Transverse colon (tissue), 3 donors: Measurements from ENCODE around the gene AMIGO3.

Experiments used
- CTCF ChIP-seq, 5 experiments: fragments of 200-600 bp in 3 of 5; fragments of 450-650 bp in 2 of 5; sonication (generic) in 3 of 5; IDR thresholded peaks; 1 replicate in 2 of 5; 2 replicates in 3 of 5; pipeline ENCODE4 v1.5.1; 2016 to 2017; ENCODE audit warnings: antibody characterized with exemption in 5 of 5, inconsistent platforms in 3 of 5, mild to moderate bottlenecking in 2 of 5, moderate library complexity in 1 of 5
- EP300 ChIP-seq: sonication (generic); formaldehyde crosslinking; IDR thresholded peaks from one replicate; pipeline ENCODE4 v1.6.1; 2017; ENCODE audit warnings: antibody characterized with exemption, low read depth
- POLR2A ChIP-seq: fragments of 450-650 bp; IDR thresholded peaks from one replicate; pipeline ENCODE4 v1.6.1; 2016; ENCODE audit warnings: antibody characterized with exemption, mild to moderate bottlenecking, moderate library complexity

- TF ChIP-seq CTCF (IDR thresholded peaks at IDR 0.05), result no peak
- TF ChIP-seq POLR2A, result no peak
- TF ChIP-seq EP300, result no peak
These were observed 5.1 kb upstream of the AMIGO3 start for GRCh38 chr3:49724586-49724985.
